Peyer's patch (tissue), 4 donors: ENCODE measurements around the gene LRRC32. TPM values are rescaled to one million over a fixed set of nuclear protein-coding genes. Genes with fewer than 3 reads are reported as not detected.

Source experiments
- DNase-seq, 3 donors: peaks; one replicate each; pipeline ENCODE4 v3.0.0-alpha.2; 2017 to 2019
- H3K27ac ChIP-seq, 4 donors: fragments of 200-600 bp; sonication (generic); one replicate each; pipeline ENCODE4 v1.5.1; 2016 to 2019
- H3K27me3 ChIP-seq, 2 donors: fragments of 200-600 bp; sonication (generic); one replicate each; pipeline ENCODE4 v1.5.1; 2019
- H3K36me3 ChIP-seq, 3 donors: fragments of 200-600 bp; sonication (generic); one replicate each; pipeline ENCODE4 v1.5.1; 2016 to 2019
- H3K4me1 ChIP-seq, 4 donors: fragments of 200-600 bp; sonication (generic); one replicate each; pipeline ENCODE4 v1.5.1; 2016 to 2019
- H3K4me3 ChIP-seq, 4 donors: fragments of 200-600 bp; sonication (generic); 1 replicate in 3 of 4; 2 replicates in 1 of 4; pipeline ENCODE4 v1.5.1; 2016 to 2019; ENCODE audit warnings: mild to moderate bottlenecking in 1 of 4
- H3K9me3 ChIP-seq, 4 donors: fragments of 200-600 bp; sonication (generic); one replicate each; pipeline ENCODE4 v1.5.1; 2016 to 2019; ENCODE audit warnings: mild to moderate bottlenecking in 1 of 4
- POLR2A ChIP-seq, 2 donors: fragments of 450-650 bp; IDR thresholded peaks; one replicate each; pipeline ENCODE4 v1.5.1; 2017; ENCODE audit warnings: antibody characterized with exemption in 2 of 2, mild to moderate bottlenecking in 2 of 2, moderate library complexity in 2 of 2
- total RNA-seq, 4 donors: library from RNA; depleted of rRNA; stranded (reverse); fragments of >200 nt; gene quantifications; one replicate each; pipeline ENCODE4 v1.1.0, GENCODE V29; 2016
- TF ChIP-seq, protein P1 (sequence below), 6 experiments: fragments of 450-650 bp in 4 of 6; fragments of 200-600 bp in 2 of 6; sonication (generic) in 1 of 6; IDR thresholded peaks; one replicate each; pipeline ENCODE4 v1.5.1; 2017 to 2019; ENCODE audit warnings: antibody characterized with exemption in 6 of 6, mild to moderate bottlenecking in 3 of 6, moderate library complexity in 1 of 6

Gene LRRC32
- total RNA-seq, 4 donors from 2014 or later, result 4.0 to 36.7 (median 23.0) TPM

DNA sequence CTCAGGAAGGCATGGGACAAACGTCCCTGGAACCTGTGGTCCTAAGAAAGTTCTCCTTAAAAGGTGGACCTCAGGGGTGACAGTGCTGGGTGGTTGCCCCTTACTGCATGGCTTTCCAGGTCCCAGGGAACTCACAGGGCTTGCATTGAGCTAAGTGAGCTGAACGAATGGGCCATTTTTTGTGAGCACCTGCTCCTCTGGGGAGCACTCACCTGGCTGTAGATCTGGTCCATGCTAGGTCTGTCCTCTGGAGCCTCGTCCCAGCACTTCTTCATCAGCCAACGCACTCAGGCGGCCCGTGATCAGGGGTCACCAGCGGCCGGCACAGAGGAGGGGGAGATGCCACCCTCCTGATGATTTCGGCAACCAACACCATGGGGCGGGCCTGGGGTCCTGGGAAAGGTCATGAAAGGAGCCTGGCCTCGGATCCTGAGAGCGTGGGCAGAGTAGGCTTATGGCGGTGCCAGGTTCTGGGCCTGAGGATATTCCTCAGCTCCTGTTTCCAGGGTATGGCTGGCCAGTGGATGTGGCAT lies 36.8 kb upstream of the LRRC32 start:
- TF ChIP-seq, protein P1, sequence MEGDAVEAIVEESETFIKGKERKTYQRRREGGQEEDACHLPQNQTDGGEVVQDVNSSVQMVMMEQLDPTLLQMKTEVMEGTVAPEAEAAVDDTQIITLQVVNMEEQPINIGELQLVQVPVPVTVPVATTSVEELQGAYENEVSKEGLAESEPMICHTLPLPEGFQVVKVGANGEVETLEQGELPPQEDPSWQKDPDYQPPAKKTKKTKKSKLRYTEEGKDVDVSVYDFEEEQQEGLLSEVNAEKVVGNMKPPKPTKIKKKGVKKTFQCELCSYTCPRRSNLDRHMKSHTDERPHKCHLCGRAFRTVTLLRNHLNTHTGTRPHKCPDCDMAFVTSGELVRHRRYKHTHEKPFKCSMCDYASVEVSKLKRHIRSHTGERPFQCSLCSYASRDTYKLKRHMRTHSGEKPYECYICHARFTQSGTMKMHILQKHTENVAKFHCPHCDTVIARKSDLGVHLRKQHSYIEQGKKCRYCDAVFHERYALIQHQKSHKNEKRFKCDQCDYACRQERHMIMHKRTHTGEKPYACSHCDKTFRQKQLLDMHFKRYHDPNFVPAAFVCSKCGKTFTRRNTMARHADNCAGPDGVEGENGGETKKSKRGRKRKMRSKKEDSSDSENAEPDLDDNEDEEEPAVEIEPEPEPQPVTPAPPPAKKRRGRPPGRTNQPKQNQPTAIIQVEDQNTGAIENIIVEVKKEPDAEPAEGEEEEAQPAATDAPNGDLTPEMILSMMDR (IDR thresholded peaks at IDR 0.05), result no peak
- no peak for TF ChIP-seq POLR2A (IDR thresholded peaks at IDR 0.05)
- Histone ChIP-seq H3K36me3 (no peaks in the 10 kb centered on the region), H3K4me1 (no peaks in the 10 kb centered on the region), H3K4me3 (no peak overlapping the region), H3K27ac (no peak overlapping the region), H3K9me3 (no peaks in the 10 kb centered on the region), H3K27me3 (no peaks in the 10 kb centered on the region)
- DNase-seq, result no peak

DNA sequence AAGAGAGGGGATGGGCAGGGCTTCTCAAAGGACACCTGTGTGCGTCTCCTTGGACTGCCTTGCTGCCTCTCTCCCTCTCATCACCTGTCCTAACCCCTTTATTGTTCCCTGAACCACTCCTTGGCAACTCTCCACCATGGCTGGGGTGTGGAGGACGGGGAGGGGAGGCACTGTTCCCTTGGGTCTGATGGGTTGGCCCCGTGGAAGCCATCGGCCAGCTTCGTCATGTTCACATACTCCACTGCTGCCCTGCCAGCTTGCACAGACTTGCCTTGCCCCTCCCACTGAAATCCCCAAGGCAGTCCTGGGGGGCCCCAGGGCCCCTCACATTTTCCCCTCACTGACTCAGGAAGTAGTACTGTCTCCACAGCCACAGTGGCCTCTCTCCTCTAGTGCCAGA lies 36.1 kb upstream of the LRRC32 start:
- no peak for TF ChIP-seq POLR2A (IDR thresholded peaks at IDR 0.05)
- TF ChIP-seq, protein P1 (IDR thresholded peaks at IDR 0.05), result no peak
- DNase-seq, result peak in 1 of 3 donors; percentile 40
- Histone ChIP-seq H3K27ac (no peak overlapping the region), H3K27me3 (no peaks in the 10 kb centered on the region), H3K36me3 (no peaks in the 10 kb centered on the region), H3K9me3 (no peaks in the 10 kb centered on the region), H3K4me1 (no peaks in the 10 kb centered on the region), H3K4me3 (no peak overlapping the region)

DNA sequence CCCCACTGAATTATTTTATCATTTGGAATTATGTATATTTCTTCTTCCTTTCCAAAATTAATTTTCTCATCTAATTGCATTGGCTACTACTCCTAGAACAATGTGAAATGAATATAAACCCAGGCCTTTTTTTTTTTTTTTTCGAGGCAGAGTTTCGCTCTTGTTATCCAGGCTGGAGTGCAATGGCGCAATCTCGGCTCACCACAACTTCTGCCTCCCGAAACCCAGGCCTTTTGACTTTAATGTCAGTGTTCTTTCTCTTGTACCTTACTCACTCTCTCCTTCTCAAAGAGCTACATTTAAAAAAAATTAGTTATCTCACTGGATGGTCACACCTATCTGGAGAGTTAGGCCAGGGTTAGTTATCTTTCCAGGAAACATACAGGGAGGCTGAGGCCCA lies 35.3 kb upstream of the LRRC32 start:
- TF ChIP-seq, protein P1 (IDR thresholded peaks at IDR 0.05), result no peak
- TF ChIP-seq POLR2A (IDR thresholded peaks at IDR 0.05), result no peak

DNA sequence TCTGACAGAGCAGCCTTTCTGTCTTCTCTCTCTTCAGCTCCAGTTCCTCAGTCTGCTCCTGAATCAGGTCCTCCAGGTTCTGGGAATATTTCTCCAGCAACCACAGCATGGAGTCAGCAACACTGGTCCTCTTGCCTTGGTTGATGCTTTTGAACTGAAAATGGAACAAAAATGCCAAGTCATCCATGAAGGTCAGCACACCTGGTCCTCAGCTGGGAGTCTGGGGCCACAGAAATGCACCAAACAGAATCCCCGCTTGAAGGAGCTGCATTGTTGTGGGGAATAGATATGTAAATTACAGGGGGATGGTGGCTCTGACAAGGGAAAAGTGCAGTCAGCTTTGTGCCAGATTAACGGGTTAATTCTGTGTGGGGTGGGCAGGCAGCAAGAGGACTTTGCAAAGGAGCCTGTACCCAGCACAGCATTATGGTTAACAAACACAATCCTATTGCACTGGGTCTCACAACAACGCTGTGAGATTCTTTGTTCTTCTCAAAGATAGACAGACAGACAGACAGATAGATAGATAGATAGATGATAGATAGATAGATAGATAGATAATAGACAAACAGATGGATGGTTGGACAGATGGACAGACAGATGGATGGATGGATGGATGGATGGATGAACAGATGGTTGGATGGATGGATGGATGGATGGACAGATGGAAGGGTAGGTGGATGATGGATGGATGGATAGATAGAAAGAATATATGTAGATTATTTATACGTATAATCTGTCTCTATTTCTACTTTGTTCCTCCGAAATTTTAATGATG lies 33.8 kb upstream of the LRRC32 start:
- H3K9me3 ChIP-seq, result no peaks in the 10 kb centered on the region
- H3K4me1 ChIP-seq, result no peaks in the 10 kb centered on the region
- no peaks in the 10 kb centered on the region for H3K36me3 ChIP-seq
- DNase-seq, result no peak
- H3K4me3 ChIP-seq, result no peak overlapping the region
- TF ChIP-seq, protein P1 (IDR thresholded peaks at IDR 0.05), result no peak
- TF ChIP-seq POLR2A (IDR thresholded peaks at IDR 0.05), result no peak
- H3K27ac ChIP-seq, result no peak overlapping the region
- no peaks in the 10 kb centered on the region for H3K27me3 ChIP-seq

More for the DNA sequence above, 35.3 kb upstream of the LRRC32 start:
- H3K36me3 ChIP-seq, result no peaks in the 10 kb centered on the region
- no peak overlapping the region for H3K27ac ChIP-seq
- H3K4me1 ChIP-seq, result no peaks in the 10 kb centered on the region
- H3K27me3 ChIP-seq, result no peaks in the 10 kb centered on the region
- no peak for DNase-seq
- no peaks in the 10 kb centered on the region for H3K9me3 ChIP-seq
- no peak overlapping the region for H3K4me3 ChIP-seq

DNA sequence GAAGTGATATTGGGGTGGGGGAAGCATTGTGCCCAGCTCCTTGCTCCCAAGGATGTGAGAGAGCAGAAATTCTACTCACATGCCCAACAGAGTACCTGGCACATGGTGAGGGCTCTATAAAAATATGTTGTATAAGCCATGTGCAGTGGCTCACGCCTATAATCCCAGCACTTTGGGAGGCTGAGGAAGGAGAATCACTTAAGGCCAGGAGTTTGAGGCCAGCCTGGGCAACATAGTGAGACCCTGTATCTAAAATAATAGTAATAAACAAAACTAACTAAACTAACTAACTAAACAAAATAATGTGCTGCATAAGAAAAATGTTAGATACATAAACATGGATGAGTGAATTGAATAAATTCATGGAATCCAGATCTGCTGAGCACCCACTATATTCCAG lies 33.2 kb upstream of the LRRC32 start:
- TF ChIP-seq, protein P1 (IDR thresholded peaks at IDR 0.05), result no peak
- no peak for TF ChIP-seq POLR2A (IDR thresholded peaks at IDR 0.05)
- no peaks in the 10 kb centered on the region for H3K9me3 ChIP-seq
- H3K4me1 ChIP-seq, result no peaks in the 10 kb centered on the region
- no peak overlapping the region for H3K4me3 ChIP-seq
- H3K36me3 ChIP-seq, result no peaks in the 10 kb centered on the region
- DNase-seq, result no peak
- no peaks in the 10 kb centered on the region for H3K27me3 ChIP-seq
- H3K27ac ChIP-seq, result no peak overlapping the region
